HepG2 (cell line): ENCODE data around the gene ACSS1.

Experiments
- DBP ChIP-seq: sonication (generic); formaldehyde crosslinking; IDR thresholded peaks from 2 replicates; pipeline ENCODE4 v1.4.0; 2020; ENCODE audit warnings: missing genetic modification reagents; ENCODE audit errors: not compliant biosample characterization
- ESRRA ChIP-seq: sonication (generic); formaldehyde crosslinking; IDR thresholded peaks from 2 replicates; pipeline ENCODE4 v1.5.1; 2020; ENCODE audit warnings: mild to moderate bottlenecking, low read depth, missing genetic modification reagents
- HNF4G ChIP-seq, 2 experiments: sonication (generic) in 1 of 2; formaldehyde crosslinking in 1 of 2; IDR thresholded peaks; 2 replicates each; pipeline versions ENCODE4 v1.4.0 to v1.6.1; 2011 to 2020; ENCODE audit warnings: borderline replicate concordance in 2 of 2, low read depth in 2 of 2, mild to moderate bottlenecking in 2 of 2, low read length in 1 of 2, missing genetic modification reagents in 1 of 2, moderate library complexity in 1 of 2
- KAT8 ChIP-seq: IDR thresholded peaks from 2 replicates; pipeline ENCODE4 v1.6.1; 2016; ENCODE audit warnings: missing genetic modification reagents, missing compliant biosample characterization
- PCBP1 ChIP-seq: fragments of 200-400 bp; formaldehyde crosslinking; IDR thresholded peaks from 2 replicates; pipeline ENCODE4 v1.6.1; 2017; ENCODE audit warnings: mild to moderate bottlenecking, low read depth, low read length, borderline replicate concordance
- SRSF4 ChIP-seq: fragments of 200-400 bp; formaldehyde crosslinking; IDR thresholded peaks from one replicate; pipeline ENCODE4 v1.6.1; 2018; ENCODE audit warnings: mild to moderate bottlenecking, low read depth, low read length, moderate library complexity; ENCODE audit not compliant: poor library complexity, severe bottlenecking
- SUZ12 ChIP-seq: fragments of 150-350 bp; IDR thresholded peaks from 2 replicates; pipeline ENCODE4 v1.6.1; 2014; ENCODE audit warnings: low read depth, low read length
- TEAD2 ChIP-seq: sonication (generic); formaldehyde crosslinking; IDR thresholded peaks from 2 replicates; pipeline ENCODE4 v1.9.0; 2021; ENCODE audit warnings: missing genetic modification reagents
- THYN1 ChIP-seq: sonication (generic); formaldehyde crosslinking; IDR thresholded peaks from 2 replicates; pipeline ENCODE4 v1.8.1; 2023; ENCODE audit warnings: low read depth, mild to moderate bottlenecking, moderate library complexity, missing genetic modification reagents, borderline replicate concordance
- USF2 ChIP-seq, 2 experiments: sonication (generic) in 1 of 2; formaldehyde crosslinking in 1 of 2; IDR thresholded peaks; 2 replicates each; pipeline versions ENCODE4 v1.5.1 to v1.6.1; 2011 to 2020; ENCODE audit warnings: borderline replicate concordance in 1 of 2, low read depth in 1 of 2, low read length in 1 of 2, mild to moderate bottlenecking in 1 of 2, missing genetic modification reagents in 1 of 2, moderate library complexity in 1 of 2
- ZBTB20 ChIP-seq: sonication (generic); formaldehyde crosslinking; IDR thresholded peaks from 2 replicates; pipeline ENCODE4 v1.8.1; 2023; ENCODE audit warnings: missing genetic modification reagents, low read depth, mild to moderate bottlenecking, borderline replicate concordance
- ZKSCAN1 ChIP-seq: fragments of 150-350 bp; IDR thresholded peaks from 2 replicates; pipeline ENCODE4 v1.6.1; 2014; ENCODE audit warnings: low read length
- ZNF224 ChIP-seq: sonication (generic); formaldehyde crosslinking; IDR thresholded peaks from 2 replicates; pipeline ENCODE4 v1.5.0; 2020; ENCODE audit warnings: mild to moderate bottlenecking, missing genetic modification reagents

GRCh38 chr20:25036331-25036936, 21.5 kb downstream of the ACSS1 start:
- TF ChIP-seq HNF4G (IDR thresholded peaks at IDR 0.05; ENCODE audit: borderline replicate concordance, low read depth, low read length) (no peak), HNF4G (CRISPR knock-in tag; IDR thresholded peaks at IDR 0.05; ENCODE audit: borderline replicate concordance, low read depth) (no peak), ZKSCAN1 (no peak), THYN1 (no peak), PCBP1 (no peak), ZBTB20 (CRISPR knock-in tag) (no peak), SUZ12 (no peak), ESRRA (no peak), KAT8 (CRISPR knock-in tag) (no peak), DBP (CRISPR knock-in tag) (no peak), ZNF224 (no peak), USF2 (IDR thresholded peaks at IDR 0.05; ENCODE audit: low read depth, low read length) (no peak), USF2 (CRISPR knock-in tag; IDR thresholded peaks at IDR 0.05; ENCODE audit: borderline replicate concordance) (no peak), SRSF4 (no peak), TEAD2 (CRISPR knock-in tag) (no peak)
